ENCODE measurements around the gene DISC1.

DNA sequence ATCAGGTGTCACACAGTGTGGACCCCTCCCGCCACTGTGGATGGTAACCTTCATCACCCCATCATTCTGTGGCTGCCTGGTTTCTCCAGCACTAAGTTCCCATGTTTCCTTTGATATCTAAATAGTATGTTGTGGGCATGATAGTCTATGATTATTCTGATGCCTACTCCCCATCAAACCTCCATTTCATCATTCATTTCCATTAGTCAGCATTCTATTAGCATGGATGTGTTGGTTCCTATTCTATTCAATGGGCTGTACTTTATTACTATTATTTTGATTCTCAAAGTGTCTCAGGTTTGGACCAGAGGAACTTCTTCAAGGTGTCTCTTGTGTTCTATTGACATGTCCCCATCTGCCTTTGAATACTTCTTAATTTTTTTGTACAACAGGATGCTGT is 112.0 kb downstream of the DISC1 start:
- no peak for TF ChIP-seq GABPA (IDR thresholded peaks at IDR 0.05; ENCODE audit: low read depth)
- no peak for TF ChIP-seq POLR2AphosphoS5 (IDR thresholded peaks at IDR 0.05; ENCODE audit: low read depth, low read length)
- no peak for TF ChIP-seq MEF2A (IDR thresholded peaks at IDR 0.05; ENCODE audit: borderline replicate concordance, low read depth)
- TF ChIP-seq SMC3 (IDR thresholded peaks at IDR 0.05; ENCODE audit: low read depth, low read length) = no peak
- TF ChIP-seq NFIC (IDR thresholded peaks at IDR 0.05; ENCODE audit: borderline replicate concordance) = no peak
- TF ChIP-seq CTCF (IDR thresholded peaks at IDR 0.05) = no peak
- TF ChIP-seq EZH2phosphoT487 (IDR thresholded peaks at IDR 0.05; ENCODE audit: borderline replicate concordance, low read depth) = no peak
- TF ChIP-seq RAD21 (IDR thresholded peaks at IDR 0.05; ENCODE audit: low read length) = no peak
- TF ChIP-seq EP300 (IDR thresholded peaks at IDR 0.05; ENCODE audit: borderline replicate concordance in 1 of 2, low read depth in 1 of 2, low read length in 1 of 2) = no peak
- TF ChIP-seq, protein P1, sequence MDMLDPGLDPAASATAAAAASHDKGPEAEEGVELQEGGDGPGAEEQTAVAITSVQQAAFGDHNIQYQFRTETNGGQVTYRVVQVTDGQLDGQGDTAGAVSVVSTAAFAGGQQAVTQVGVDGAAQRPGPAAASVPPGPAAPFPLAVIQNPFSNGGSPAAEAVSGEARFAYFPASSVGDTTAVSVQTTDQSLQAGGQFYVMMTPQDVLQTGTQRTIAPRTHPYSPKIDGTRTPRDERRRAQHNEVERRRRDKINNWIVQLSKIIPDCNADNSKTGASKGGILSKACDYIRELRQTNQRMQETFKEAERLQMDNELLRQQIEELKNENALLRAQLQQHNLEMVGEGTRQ (IDR thresholded peaks at IDR 0.05; ENCODE audit: borderline replicate concordance, low read depth, low read length) = no peak
- no peak for TF ChIP-seq FOSL2 (IDR thresholded peaks at IDR 0.05; ENCODE audit: borderline replicate concordance, low read depth)
- no peak for TF ChIP-seq YY1 (IDR thresholded peaks at IDR 0.05; ENCODE audit: low read depth)

Data from SK-N-SH (cell line).